Measurements from ENCODE around the gene AGR3.

- TF ChIP-seq CTCF (IDR thresholded peaks at IDR 0.05), result no peak
- TF ChIP-seq ZFX (IDR thresholded peaks at IDR 0.05; ENCODE audit: borderline replicate concordance), result no peak
Measured at GRCh38 chr7:16930946-16931345, 49.2 kb upstream of the AGR3 start.

Measured in 22Rv1 (cell line).